K562 (cell line): ENCODE data around the gene CPSF4. TPM values are rescaled to one million over a fixed set of nuclear protein-coding genes. Genes with fewer than 3 reads are reported as not detected.

ENCODE experiments used
- ATF2 ChIP-seq: sonication (generic); formaldehyde crosslinking; IDR thresholded peaks from 2 replicates; pipeline ENCODE4 v1.8.1; 2022; ENCODE audit warnings: missing genetic modification reagents
- C11orf30 ChIP-seq: fragments of 450-650 bp; IDR thresholded peaks from 2 replicates; pipeline ENCODE4 v1.6.1; 2016; ENCODE audit warnings: low read depth, mild to moderate bottlenecking
- CAMTA2 ChIP-seq: fragments of 250-450 bp; sonication (Bioruptor Pico); conservative IDR thresholded peaks from 2 replicates; pipeline ENCODE4 v1.5.1; 2022
- COPS2 ChIP-seq: fragments of 450-650 bp; conservative IDR thresholded peaks from 2 replicates; pipeline ENCODE4 v1.6.1; 2016; ENCODE audit warnings: mild to moderate bottlenecking, moderate library complexity
- ELK1 ChIP-seq: sonication (generic); formaldehyde crosslinking; IDR thresholded peaks from 2 replicates; pipeline ENCODE4 v1.8.1; 2022; ENCODE audit warnings: missing genetic modification reagents
- ETV1 ChIP-seq: fragments of 450-650 bp; conservative IDR thresholded peaks from 2 replicates; pipeline ENCODE4 v1.6.1; 2016; ENCODE audit warnings: missing genetic modification characterization, control low read depth, low read depth, missing compliant biosample characterization
- FOXK1 ChIP-seq: sonication (generic); formaldehyde crosslinking; IDR thresholded peaks from 2 replicates; pipeline ENCODE4 v1.8.0; 2022; ENCODE audit warnings: missing genetic modification reagents, mild to moderate bottlenecking, borderline replicate concordance
- KLF10 ChIP-seq: fragments of 250-450 bp; sonication (Bioruptor Pico); IDR thresholded peaks from 2 replicates; pipeline ENCODE4 v1.6.1; 2021; ENCODE audit warnings: matching md5 sums
- NFE2L1 ChIP-seq: fragments of 450-650 bp; IDR thresholded peaks from 2 replicates; pipeline ENCODE4 v1.6.1; 2016; ENCODE audit warnings: missing genetic modification characterization, low read depth, mild to moderate bottlenecking, missing compliant biosample characterization, moderate library complexity, borderline replicate concordance
- NUFIP1 ChIP-seq: fragments of 450-650 bp; IDR thresholded peaks from 2 replicates; pipeline ENCODE4 v1.6.1; 2018; ENCODE audit not compliant: partially characterized antibody
- POLR2B ChIP-seq: fragments of 450-650 bp; IDR thresholded peaks from 2 replicates; pipeline ENCODE4 v1.6.1; 2018; ENCODE audit warnings: low read depth; ENCODE audit not compliant: partially characterized antibody
- POLR2H ChIP-seq: IDR thresholded peaks from 2 replicates; pipeline ENCODE4 v1.6.1; 2016; ENCODE audit warnings: missing genetic modification characterization, low read depth, mild to moderate bottlenecking, control low read depth, missing compliant biosample characterization, moderate library complexity
- RAD21 ChIP-seq, 2 experiments: fragments of 250-450 bp in 1 of 2; fragments of 450-650 bp in 1 of 2; sonication (Bioruptor Pico) in 1 of 2; formaldehyde crosslinking in 1 of 2; IDR thresholded peaks in 1 of 2; conservative IDR thresholded peaks in 1 of 2; 2 replicates each; pipeline versions ENCODE4 v1.4.0 to v1.8.0; 2020 to 2022; ENCODE audit warnings: mild to moderate bottlenecking in 2 of 2, moderate library complexity in 1 of 2
- RBBP5 ChIP-seq: fragments of 200-600 bp; sonication (generic); IDR thresholded peaks from 2 replicates; pipeline ENCODE4 v1.6.1; 2012; ENCODE audit warnings: borderline replicate concordance, mild to moderate bottlenecking, low read length, control low read depth, inconsistent platforms; ENCODE audit not compliant: insufficient read depth, poor library complexity, severe bottlenecking
- TAF9B ChIP-seq: fragments of 450-650 bp; IDR thresholded peaks from 2 replicates; pipeline ENCODE4 v1.6.1; 2018; ENCODE audit warnings: mild to moderate bottlenecking; ENCODE audit not compliant: partially characterized antibody
- TFAM ChIP-seq: fragments of 250-450 bp; sonication (Bioruptor Pico); conservative IDR thresholded peaks from 2 replicates; pipeline ENCODE4 v1.5.0; 2021; ENCODE audit warnings: mild to moderate bottlenecking, moderate library complexity
- ZBTB9 ChIP-seq: fragments of 450-650 bp; formaldehyde crosslinking; IDR thresholded peaks from 2 replicates; pipeline ENCODE4 v1.4.0; 2020; ENCODE audit warnings: mild to moderate bottlenecking, moderate library complexity
- ZNF140 ChIP-seq: fragments of 250-450 bp; sonication (Bioruptor Pico); IDR thresholded peaks from 2 replicates; pipeline ENCODE4 v1.8.0; 2021; ENCODE audit warnings: moderate library complexity, mild to moderate bottlenecking, inconsistent platforms
- ZNF518B ChIP-seq: fragments of 250-450 bp; sonication (Bioruptor Pico); IDR thresholded peaks from 2 replicates; pipeline ENCODE4 v1.5.0; 2021; ENCODE audit warnings: mild to moderate bottlenecking, moderate library complexity
- polyA plus RNA-seq, 8 experiments: library from polyadenylated mRNA; depleted of rRNA in 4 of 8; stranded (reverse) in 5 of 8; unstranded in 3 of 8; fragments of >200 nt; fragmentation: Nextera tagmentation in 2 of 8; fragmentation: Illumina TruSeq in 1 of 8; extraction: Ambion mirVana in 2 of 8; extraction: Trizol in 1 of 8; gene quantifications; 2 replicates each; pipeline versions ENCODE4 v1.2.1 to v1.2.3, GENCODE V29; 2011 to 2014; ENCODE audit warnings: inconsistent platforms in 1 of 8, missing spikeins in 1 of 8
- total RNA-seq, 7 experiments: library from RNA; depleted of rRNA in 6 of 7; stranded (reverse); fragments of >200 nt in 6 of 7; fragmentation: Illumina TruSeq in 2 of 7; extraction: Trizol in 2 of 7; gene quantifications; 2 replicates each; pipeline versions ENCODE4 v1.2.1 to v1.2.3, GENCODE V29; 2011 to 2021; ENCODE audit warnings: low replicate concordance in 1 of 7

The CPSF4 gene
- total and polyA plus RNA-seq, 9 of the 15 experiments (the other 6 are each of a cell fraction or from before 2014, with no cell fraction given) = 16.9 to 118 (median 71.7) TPM

- TF ChIP-seq FOXK1 (CRISPR knock-in tag) (no peak; the same call in 1 of the 2 replicates), ELK1 (CRISPR knock-in tag) (no peak), RBBP5 (peak; percentile 88), ETV1 (tag) (no peak), TFAM (CRISPR knock-in tag) (no peak), KLF10 (CRISPR knock-in tag) (no peak), ZNF140 (no peak), C11orf30 (peak; percentile 87), NFE2L1 (no peak), CAMTA2 (CRISPR knock-in tag) (no peak), RAD21 (CRISPR knock-in tag; conservative IDR thresholded peaks at IDR 0.05 in 1 of 2, IDR thresholded peaks at IDR 0.05 in 1 of 2) (no peak), TAF9B (peak; percentile 84), COPS2 (no peak), NUFIP1 (no peak), POLR2H (tag) (no peak; the same call in none of the 2 replicates), ZBTB9 (CRISPR knock-in tag) (peak; percentile 68; the same call in 1 of the 2 replicates), POLR2B (peak; percentile 81), ATF2 (CRISPR knock-in tag) (no peak), ZNF518B (no peak)
These were observed 34.0 kb downstream of the CPSF4 start, which contains the start of gene ZNF789 (continued) for GRCh38 chr7:99472561-99473314.
